HepG2 (cell line): ENCODE results near the gene ENO3. TPM values are rescaled to one million over a fixed set of nuclear protein-coding genes. Genes with fewer than 3 reads are reported as not detected.

Source experiments
- ELF4 ChIP-seq: sonication (generic); formaldehyde crosslinking; IDR thresholded peaks from 2 replicates; pipeline ENCODE4 v1.5.0; 2020; ENCODE audit warnings: missing genetic modification reagents, mild to moderate bottlenecking, moderate library complexity, borderline replicate concordance
- FLYWCH1 ChIP-seq: sonication (generic); formaldehyde crosslinking; IDR thresholded peaks from 2 replicates; pipeline ENCODE4 v1.8.1; 2023; ENCODE audit warnings: mild to moderate bottlenecking, missing genetic modification reagents
- FOXA3 ChIP-seq: IDR thresholded peaks from 2 replicates; pipeline ENCODE4 v1.6.1; 2016; ENCODE audit warnings: missing genetic modification reagents, missing compliant biosample characterization
- GATAD2A ChIP-seq: IDR thresholded peaks from 2 replicates; pipeline ENCODE4 v1.6.1; 2016
- HIVEP1 ChIP-seq: sonication (generic); formaldehyde crosslinking; IDR thresholded peaks from 2 replicates; pipeline ENCODE4 v1.4.0; 2020; ENCODE audit warnings: mild to moderate bottlenecking, missing genetic modification reagents
- KLF13 ChIP-seq: sonication (generic); formaldehyde crosslinking; IDR thresholded peaks from 2 replicates; pipeline ENCODE4 v1.4.0; 2020; ENCODE audit warnings: mild to moderate bottlenecking, missing genetic modification reagents
- NONO ChIP-seq, 2 experiments: fragments of 450-650 bp in 1 of 2; sonication (generic) in 1 of 2; formaldehyde crosslinking in 1 of 2; IDR thresholded peaks in 1 of 2; conservative IDR thresholded peaks in 1 of 2; 2 replicates each; pipeline versions ENCODE4 v1.6.1 to v1.8.0; 2017 to 2022; ENCODE audit warnings: mild to moderate bottlenecking in 1 of 2, missing genetic modification reagents in 1 of 2, moderate library complexity in 1 of 2
- SAP130 ChIP-seq: IDR thresholded peaks from 2 replicates; pipeline ENCODE4 v1.6.1; 2016; ENCODE audit warnings: low read depth
- TBX3 ChIP-seq: fragments of 450-650 bp; IDR thresholded peaks from 2 replicates; pipeline ENCODE4 v1.6.1; 2017; ENCODE audit warnings: antibody characterized with exemption, mild to moderate bottlenecking, inconsistent platforms, borderline replicate concordance
- TEAD2 ChIP-seq: sonication (generic); formaldehyde crosslinking; IDR thresholded peaks from 2 replicates; pipeline ENCODE4 v1.9.0; 2021; ENCODE audit warnings: missing genetic modification reagents
- TEAD3 ChIP-seq: optimal IDR thresholded peaks from 2 replicates; pipeline ENCODE3; 2016; ENCODE audit warnings: borderline replicate concordance
- ZNF232 ChIP-seq: sonication (generic); formaldehyde crosslinking; IDR thresholded peaks from 2 replicates; pipeline ENCODE4 v1.4.0; 2020; ENCODE audit warnings: missing genetic modification reagents, borderline replicate concordance
- ZNF430 ChIP-seq: sonication (generic); formaldehyde crosslinking; IDR thresholded peaks from 2 replicates; pipeline ENCODE4 v1.9.0; 2021; ENCODE audit warnings: mild to moderate bottlenecking, missing genetic modification reagents
- ZNF451 ChIP-seq: sonication (generic); formaldehyde crosslinking; IDR thresholded peaks from 2 replicates; pipeline ENCODE4 v1.5.0; 2020; ENCODE audit warnings: mild to moderate bottlenecking, missing genetic modification reagents
- ZNF605 ChIP-seq: sonication (generic); formaldehyde crosslinking; IDR thresholded peaks from 2 replicates; pipeline ENCODE4 v1.8.0; 2022; ENCODE audit warnings: mild to moderate bottlenecking, missing genetic modification reagents
- polyA plus RNA-seq, 8 experiments: library from polyadenylated mRNA; depleted of rRNA in 3 of 8; stranded (reverse) in 7 of 8; unstranded in 1 of 8; fragments of >200 nt; fragmentation: Illumina TruSeq in 4 of 8; extraction: Trizol in 4 of 8; gene quantifications; 2 replicates each; pipeline versions ENCODE4 v1.2.1 to v1.2.3, GENCODE V29; 2011 to 2016; ENCODE audit warnings: low read depth in 4 of 8, missing spikeins in 1 of 8, mixed read lengths in 1 of 8; ENCODE audit not compliant: insufficient read depth in 1 of 8
- total RNA-seq, 5 experiments: library from RNA; depleted of rRNA; stranded (reverse); fragments of >200 nt; fragmentation: Illumina TruSeq; extraction: Trizol; gene quantifications; 2 replicates each; pipeline ENCODE4 v1.2.3, GENCODE V29; 2016; ENCODE audit warnings: low read depth in 1 of 5
- TF ChIP-seq, protein P1 (sequence below), 2 experiments: IDR thresholded peaks; 2 replicates each; pipeline ENCODE4 v1.6.1; 2011 to 2012; ENCODE audit warnings: low read length in 2 of 2, borderline replicate concordance in 1 of 2, low read depth in 1 of 2, mild to moderate bottlenecking in 1 of 2, moderate library complexity in 1 of 2
- TF ChIP-seq, protein P2 (sequence below): sonication (generic); formaldehyde crosslinking; IDR thresholded peaks from 2 replicates; pipeline ENCODE4 v1.8.1; 2022; ENCODE audit warnings: low read depth, mild to moderate bottlenecking, missing genetic modification reagents
- TF ChIP-seq, protein P3 (sequence below): sonication (generic); formaldehyde crosslinking; IDR thresholded peaks from 2 replicates; pipeline ENCODE4 v1.4.0; 2020; ENCODE audit warnings: mild to moderate bottlenecking, missing genetic modification reagents
- TF ChIP-seq, protein P4 (sequence below): sonication (generic); formaldehyde crosslinking; IDR thresholded peaks from 2 replicates; pipeline ENCODE4 v1.4.0; 2020; ENCODE audit warnings: missing genetic modification reagents

Gene ENO3
- total and polyA plus RNA-seq, 2 of the 13 experiments (the other 11 are each of a cell fraction or from before 2014, with no cell fraction given) = 59.8 to 69.8 TPM

DNA sequence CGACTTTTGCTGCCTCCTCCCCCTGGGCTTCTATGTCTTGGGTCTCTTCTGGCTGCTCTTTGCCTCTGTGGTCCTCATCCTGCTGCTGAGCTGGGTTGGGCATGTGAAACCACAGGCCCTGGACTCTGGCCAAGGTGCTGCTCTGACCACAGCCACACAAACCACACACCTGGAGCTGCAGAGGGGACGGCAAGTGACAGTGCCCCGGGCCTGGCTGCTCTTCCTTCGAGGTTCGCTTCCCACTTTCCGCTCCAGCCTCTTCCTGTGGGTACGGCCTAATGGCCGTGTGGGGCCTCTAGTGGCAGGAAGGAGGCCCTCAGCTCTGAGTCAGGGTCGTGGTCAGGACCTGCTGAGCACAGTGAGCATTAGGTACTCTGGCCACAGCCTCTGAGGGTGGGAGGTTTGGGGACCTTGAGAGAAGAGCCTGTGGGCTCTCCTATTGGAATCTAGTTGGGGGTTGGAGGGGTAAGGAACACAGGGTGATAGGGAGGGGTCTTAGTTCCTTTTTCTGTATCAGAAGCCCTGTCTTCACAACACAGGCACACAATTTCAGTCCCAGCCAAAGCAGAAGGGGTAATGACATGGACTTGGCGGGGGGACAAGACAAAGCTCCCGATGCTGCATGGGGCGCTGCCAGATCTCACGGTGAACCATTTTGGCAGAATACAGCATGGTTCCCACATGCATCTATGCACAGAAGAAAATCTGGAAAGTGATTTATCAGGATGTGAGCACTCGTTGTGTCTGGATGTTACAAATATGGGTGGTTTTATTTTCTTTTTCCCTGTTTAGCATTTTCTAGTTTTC lies 16.5 kb upstream of the ENO3 start (continued):
- TF ChIP-seq, protein P1, sequence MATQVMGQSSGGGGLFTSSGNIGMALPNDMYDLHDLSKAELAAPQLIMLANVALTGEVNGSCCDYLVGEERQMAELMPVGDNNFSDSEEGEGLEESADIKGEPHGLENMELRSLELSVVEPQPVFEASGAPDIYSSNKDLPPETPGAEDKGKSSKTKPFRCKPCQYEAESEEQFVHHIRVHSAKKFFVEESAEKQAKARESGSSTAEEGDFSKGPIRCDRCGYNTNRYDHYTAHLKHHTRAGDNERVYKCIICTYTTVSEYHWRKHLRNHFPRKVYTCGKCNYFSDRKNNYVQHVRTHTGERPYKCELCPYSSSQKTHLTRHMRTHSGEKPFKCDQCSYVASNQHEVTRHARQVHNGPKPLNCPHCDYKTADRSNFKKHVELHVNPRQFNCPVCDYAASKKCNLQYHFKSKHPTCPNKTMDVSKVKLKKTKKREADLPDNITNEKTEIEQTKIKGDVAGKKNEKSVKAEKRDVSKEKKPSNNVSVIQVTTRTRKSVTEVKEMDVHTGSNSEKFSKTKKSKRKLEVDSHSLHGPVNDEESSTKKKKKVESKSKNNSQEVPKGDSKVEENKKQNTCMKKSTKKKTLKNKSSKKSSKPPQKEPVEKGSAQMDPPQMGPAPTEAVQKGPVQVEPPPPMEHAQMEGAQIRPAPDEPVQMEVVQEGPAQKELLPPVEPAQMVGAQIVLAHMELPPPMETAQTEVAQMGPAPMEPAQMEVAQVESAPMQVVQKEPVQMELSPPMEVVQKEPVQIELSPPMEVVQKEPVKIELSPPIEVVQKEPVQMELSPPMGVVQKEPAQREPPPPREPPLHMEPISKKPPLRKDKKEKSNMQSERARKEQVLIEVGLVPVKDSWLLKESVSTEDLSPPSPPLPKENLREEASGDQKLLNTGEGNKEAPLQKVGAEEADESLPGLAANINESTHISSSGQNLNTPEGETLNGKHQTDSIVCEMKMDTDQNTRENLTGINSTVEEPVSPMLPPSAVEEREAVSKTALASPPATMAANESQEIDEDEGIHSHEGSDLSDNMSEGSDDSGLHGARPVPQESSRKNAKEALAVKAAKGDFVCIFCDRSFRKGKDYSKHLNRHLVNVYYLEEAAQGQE (IDR thresholded peaks at IDR 0.05; ENCODE audit: borderline replicate concordance in 1 of 2, low read depth in 1 of 2, low read length in 2 of 2) = peak in 1 of 2 experiments; percentile 64; a peak in 2 of 4 replicates
- TF ChIP-seq FOXA3 (CRISPR knock-in tag) = 0 out of 2 replicates have a peak, but pooled peaks have one; percentile 19
- TF ChIP-seq SAP130 (CRISPR knock-in tag) = peak; percentile 51
- peak; percentile 48 for TF ChIP-seq TEAD3
- 0 out of 2 replicates have a peak, but pooled peaks have one; percentile 36 for TF ChIP-seq GATAD2A (CRISPR knock-in tag)
- TF ChIP-seq, protein P2, sequence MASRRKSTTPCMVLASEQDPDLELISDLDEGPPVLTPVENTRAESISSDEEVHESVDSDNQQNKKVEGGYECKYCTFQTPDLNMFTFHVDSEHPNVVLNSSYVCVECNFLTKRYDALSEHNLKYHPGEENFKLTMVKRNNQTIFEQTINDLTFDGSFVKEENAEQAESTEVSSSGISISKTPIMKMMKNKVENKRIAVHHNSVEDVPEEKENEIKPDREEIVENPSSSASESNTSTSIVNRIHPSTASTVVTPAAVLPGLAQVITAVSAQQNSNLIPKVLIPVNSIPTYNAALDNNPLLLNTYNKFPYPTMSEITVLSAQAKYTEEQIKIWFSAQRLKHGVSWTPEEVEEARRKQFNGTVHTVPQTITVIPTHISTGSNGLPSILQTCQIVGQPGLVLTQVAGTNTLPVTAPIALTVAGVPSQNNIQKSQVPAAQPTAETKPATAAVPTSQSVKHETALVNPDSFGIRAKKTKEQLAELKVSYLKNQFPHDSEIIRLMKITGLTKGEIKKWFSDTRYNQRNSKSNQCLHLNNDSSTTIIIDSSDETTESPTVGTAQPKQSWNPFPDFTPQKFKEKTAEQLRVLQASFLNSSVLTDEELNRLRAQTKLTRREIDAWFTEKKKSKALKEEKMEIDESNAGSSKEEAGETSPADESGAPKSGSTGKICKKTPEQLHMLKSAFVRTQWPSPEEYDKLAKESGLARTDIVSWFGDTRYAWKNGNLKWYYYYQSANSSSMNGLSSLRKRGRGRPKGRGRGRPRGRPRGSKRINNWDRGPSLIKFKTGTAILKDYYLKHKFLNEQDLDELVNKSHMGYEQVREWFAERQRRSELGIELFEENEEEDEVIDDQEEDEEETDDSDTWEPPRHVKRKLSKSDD = no peak
- TF ChIP-seq ZNF430 (CRISPR knock-in tag) = peak; percentile 37; the same call in 1 of the 2 replicates
- no peak for TF ChIP-seq NONO (IDR thresholded peaks at IDR 0.05)
- TF ChIP-seq NONO (CRISPR knock-in tag; conservative IDR thresholded peaks at IDR 0.05) = peak; percentile 36; the same call in 1 of the 2 replicates
- TF ChIP-seq ZNF605 (CRISPR knock-in tag) = 0 out of 2 replicates have a peak, but pooled peaks have one; percentile 41
- no peak for TF ChIP-seq ZNF232
- 0 out of 2 replicates have a peak, but pooled peaks have one; percentile 54 for TF ChIP-seq ZNF451 (CRISPR knock-in tag)
- TF ChIP-seq TBX3 = no peak
- TF ChIP-seq KLF13 (CRISPR knock-in tag) = no peak
- TF ChIP-seq, protein P3, sequence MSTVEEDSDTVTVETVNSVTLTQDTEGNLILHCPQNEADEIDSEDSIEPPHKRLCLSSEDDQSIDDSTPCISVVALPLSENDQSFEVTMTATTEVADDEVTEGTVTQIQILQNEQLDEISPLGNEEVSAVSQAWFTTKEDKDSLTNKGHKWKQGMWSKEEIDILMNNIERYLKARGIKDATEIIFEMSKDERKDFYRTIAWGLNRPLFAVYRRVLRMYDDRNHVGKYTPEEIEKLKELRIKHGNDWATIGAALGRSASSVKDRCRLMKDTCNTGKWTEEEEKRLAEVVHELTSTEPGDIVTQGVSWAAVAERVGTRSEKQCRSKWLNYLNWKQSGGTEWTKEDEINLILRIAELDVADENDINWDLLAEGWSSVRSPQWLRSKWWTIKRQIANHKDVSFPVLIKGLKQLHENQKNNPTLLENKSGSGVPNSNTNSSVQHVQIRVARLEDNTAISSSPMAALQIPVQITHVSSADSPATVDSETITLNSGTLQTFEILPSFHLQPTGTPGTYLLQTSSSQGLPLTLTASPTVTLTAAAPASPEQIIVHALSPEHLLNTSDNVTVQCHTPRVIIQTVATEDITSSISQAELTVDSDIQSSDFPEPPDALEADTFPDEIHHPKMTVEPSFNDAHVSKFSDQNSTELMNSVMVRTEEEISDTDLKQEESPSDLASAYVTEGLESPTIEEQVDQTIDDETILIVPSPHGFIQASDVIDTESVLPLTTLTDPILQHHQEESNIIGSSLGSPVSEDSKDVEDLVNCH = no peak
- no peak for TF ChIP-seq FLYWCH1 (CRISPR knock-in tag)
- TF ChIP-seq HIVEP1 (CRISPR knock-in tag) = 0 out of 2 replicates have a peak, but pooled peaks have one; percentile 17
- TF ChIP-seq, protein P4, sequence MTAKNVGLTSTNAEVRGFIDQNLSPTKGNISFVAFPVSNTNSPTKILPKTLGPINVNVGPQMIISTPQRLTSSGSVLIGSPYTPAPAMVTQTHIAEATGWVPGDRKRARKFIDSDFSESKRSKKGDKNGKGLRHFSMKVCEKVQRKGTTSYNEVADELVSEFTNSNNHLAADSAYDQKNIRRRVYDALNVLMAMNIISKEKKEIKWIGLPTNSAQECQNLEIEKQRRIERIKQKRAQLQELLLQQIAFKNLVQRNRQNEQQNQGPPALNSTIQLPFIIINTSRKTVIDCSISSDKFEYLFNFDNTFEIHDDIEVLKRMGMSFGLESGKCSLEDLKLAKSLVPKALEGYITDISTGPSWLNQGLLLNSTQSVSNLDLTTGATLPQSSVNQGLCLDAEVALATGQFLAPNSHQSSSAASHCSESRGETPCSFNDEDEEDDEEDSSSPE (CRISPR knock-in tag) = 0 out of 2 replicates have a peak, but pooled peaks have one; percentile 25
- no peak for TF ChIP-seq TEAD2 (CRISPR knock-in tag)
- TF ChIP-seq ELF4 (CRISPR knock-in tag) = no peak
